ENCODE measurements around the gene EPN2.

GRCh38 chr17:19382531-19383444 is 145.6 kb downstream of the EPN2 start:
- no peak for TF ChIP-seq POLR2A (IDR thresholded peaks at IDR 0.05)
- TF ChIP-seq, protein P1, sequence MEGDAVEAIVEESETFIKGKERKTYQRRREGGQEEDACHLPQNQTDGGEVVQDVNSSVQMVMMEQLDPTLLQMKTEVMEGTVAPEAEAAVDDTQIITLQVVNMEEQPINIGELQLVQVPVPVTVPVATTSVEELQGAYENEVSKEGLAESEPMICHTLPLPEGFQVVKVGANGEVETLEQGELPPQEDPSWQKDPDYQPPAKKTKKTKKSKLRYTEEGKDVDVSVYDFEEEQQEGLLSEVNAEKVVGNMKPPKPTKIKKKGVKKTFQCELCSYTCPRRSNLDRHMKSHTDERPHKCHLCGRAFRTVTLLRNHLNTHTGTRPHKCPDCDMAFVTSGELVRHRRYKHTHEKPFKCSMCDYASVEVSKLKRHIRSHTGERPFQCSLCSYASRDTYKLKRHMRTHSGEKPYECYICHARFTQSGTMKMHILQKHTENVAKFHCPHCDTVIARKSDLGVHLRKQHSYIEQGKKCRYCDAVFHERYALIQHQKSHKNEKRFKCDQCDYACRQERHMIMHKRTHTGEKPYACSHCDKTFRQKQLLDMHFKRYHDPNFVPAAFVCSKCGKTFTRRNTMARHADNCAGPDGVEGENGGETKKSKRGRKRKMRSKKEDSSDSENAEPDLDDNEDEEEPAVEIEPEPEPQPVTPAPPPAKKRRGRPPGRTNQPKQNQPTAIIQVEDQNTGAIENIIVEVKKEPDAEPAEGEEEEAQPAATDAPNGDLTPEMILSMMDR (IDR thresholded peaks at IDR 0.05) = no peak
